Measurements from ENCODE around the gene UBE2G2.

GRCh38 chr21:44805859-44806258 is 4.2 kb upstream of the UBE2G2 start:
- TF ChIP-seq CTCF (conservative IDR thresholded peaks at IDR 0.05) (no peak), ZFX (IDR thresholded peaks at IDR 0.05) (no peak)
